H1 (cell line): ENCODE measurements around the gene EGFLAM. TPM values are rescaled to one million over a fixed set of nuclear protein-coding genes. Genes with fewer than 3 reads are reported as not detected.

ENCODE experiments used
- CTCF ChIA-PET: fragments of 300-600 bp; sonication (Branson Sonifier 250); formaldehyde crosslinking; loops from one replicate; lab custom pipeline; 2021; ENCODE audit not compliant: partially characterized antibody; lab: Charles Lee
- POLR2A ChIA-PET: fragments of 300-600 bp; sonication (Branson Sonifier 250); formaldehyde crosslinking; loops from one replicate; lab custom pipeline; 2021; ENCODE audit warnings: inconsistent platforms; ENCODE audit not compliant: partially characterized antibody; lab: Charles Lee
- DNase-seq, 2 experiments: peaks; one replicate each; pipeline versions ENCODE4 v3.0.0 to v3.0.0-alpha.2; 2010 to 2022; ENCODE audit warnings: low spot score in 2 of 2, low read depth in 1 of 2, mixed read lengths in 1 of 2
- FAIRE-seq: peaks from 2 replicates; lab custom pipeline; 2011; peaks lifted over from hg19 to GRCh38; lab: Jason Lieb, UNC
- H2AFZ ChIP-seq: 2 replicates; pipeline ENCODE4 v1.8.1; 2012; ENCODE audit warnings: low read length, inconsistent platforms
- H2AK5ac ChIP-seq: 2 replicates; pipeline ENCODE4 v1.6.1; 2013; ENCODE audit warnings: low read depth, low read length
- H2BK120ac ChIP-seq: replicated peaks from 2 replicates; pipeline ENCODE3; 2013; ENCODE audit warnings: low read depth, low read length, inconsistent platforms
- H2BK12ac ChIP-seq: 2 replicates; pipeline ENCODE4 v1.6.1; 2013; ENCODE audit warnings: low read depth, low read length
- H2BK15ac ChIP-seq: 2 replicates; pipeline ENCODE4 v1.6.1; 2013; ENCODE audit warnings: low read length
- H2BK20ac ChIP-seq: 2 replicates; pipeline ENCODE4 v1.6.1; 2013; ENCODE audit warnings: low read length
- H2BK5ac ChIP-seq: 2 replicates; pipeline ENCODE4 v1.6.1; 2013; ENCODE audit warnings: low read depth, low read length
- H3K14ac ChIP-seq: 2 replicates; pipeline ENCODE4 v1.6.1; 2013; ENCODE audit warnings: inconsistent platforms; ENCODE audit not compliant: insufficient read length
- H3K18ac ChIP-seq: 2 replicates; pipeline ENCODE4 v1.6.1; 2013; ENCODE audit warnings: low read length; ENCODE audit errors: extremely low read depth
- H3K23ac ChIP-seq: 2 replicates; pipeline ENCODE4 v1.6.1; 2013; ENCODE audit warnings: inconsistent platforms; ENCODE audit not compliant: insufficient read length
- H3K23me2 ChIP-seq: 2 replicates; pipeline ENCODE4 v1.6.1; 2013; ENCODE audit warnings: low read depth, low read length
- H3K27ac ChIP-seq: 2 replicates; pipeline ENCODE4 v1.6.1; 2011; ENCODE audit warnings: low read depth, low read length, inconsistent platforms
- H3K27me3 ChIP-seq, 4 experiments: replicated peaks in 1 of 4; 1 replicate in 1 of 4; 2 replicates in 3 of 4; pipeline versions ENCODE4 v1.6.1 to v1.8.1; 2011 to 2013; ENCODE audit warnings: low read length in 3 of 4, mild to moderate bottlenecking in 3 of 4, inconsistent platforms in 2 of 4, mixed read lengths in 2 of 4, moderate library complexity in 1 of 4; ENCODE audit not compliant: control insufficient read depth in 3 of 4, insufficient read depth in 3 of 4; ENCODE audit errors: extremely low read depth in 1 of 4
- H3K36me3 ChIP-seq, 4 experiments: 2 replicates each; pipeline versions ENCODE4 v1.6.1 to v1.8.1; 2011 to 2013; ENCODE audit warnings: mild to moderate bottlenecking in 4 of 4, low read length in 3 of 4, moderate library complexity in 2 of 4, control low read depth in 1 of 4, inconsistent platforms in 1 of 4; ENCODE audit not compliant: insufficient read depth in 4 of 4, control insufficient read depth in 2 of 4
- H3K4ac ChIP-seq: replicated peaks from 2 replicates; pipeline ENCODE3; 2013; ENCODE audit warnings: low read length, low read depth, mixed read lengths, inconsistent platforms; ENCODE audit not compliant: insufficient read length
- H3K4me1 ChIP-seq, 4 experiments: replicated peaks in 1 of 4; 1 replicate in 1 of 4; 2 replicates in 3 of 4; pipeline versions ENCODE4 v1.6.1 to v1.8.1; 2011 to 2013; ENCODE audit warnings: low read length in 3 of 4, inconsistent platforms in 2 of 4, mixed read lengths in 1 of 4; ENCODE audit not compliant: insufficient read depth in 4 of 4, control insufficient read depth in 3 of 4
- H3K4me2 ChIP-seq, 2 experiments: 2 replicates each; pipeline versions ENCODE4 v1.6.1 to v1.8.1; 2011 to 2013; ENCODE audit warnings: low read depth in 2 of 2, low read length in 2 of 2, control low read depth in 1 of 2, inconsistent platforms in 1 of 2, mild to moderate bottlenecking in 1 of 2; ENCODE audit not compliant: insufficient read depth in 1 of 2
- H3K4me3 ChIP-seq, 4 experiments: fragments of 200-600, 300-600 bp in 1 of 4; sonication (generic), shearing (Covaris generic), sonication (Bioruptor Twin) in 1 of 4; 2 replicates each; pipeline versions ENCODE4 v1.5.1 to v1.8.1; 2011 to 2016; ENCODE audit warnings: low read length in 4 of 4, low read depth in 3 of 4, control low read depth in 2 of 4, inconsistent platforms in 2 of 4, mild to moderate bottlenecking in 2 of 4, mixed read lengths in 1 of 4, moderate library complexity in 1 of 4; ENCODE audit not compliant: insufficient read depth in 2 of 4; ENCODE audit errors: extremely low read depth in 1 of 4
- H3K56ac ChIP-seq: replicated peaks from 2 replicates; pipeline ENCODE3; 2013; ENCODE audit warnings: low read depth, mild to moderate bottlenecking, mixed read lengths, low read length, inconsistent platforms; ENCODE audit not compliant: insufficient read length
- H3K79me1 ChIP-seq: 2 replicates; pipeline ENCODE4 v1.6.1; 2013; ENCODE audit warnings: low read depth, low read length, control low read depth
- H3K79me2 ChIP-seq, 2 experiments: 2 replicates each; pipeline versions ENCODE4 v1.6.1 to v1.8.1; 2012 to 2013; ENCODE audit warnings: low read length in 2 of 2, mild to moderate bottlenecking in 2 of 2, inconsistent platforms in 1 of 2; ENCODE audit not compliant: insufficient read depth in 2 of 2, control insufficient read depth in 1 of 2
- H3K9ac ChIP-seq, 4 experiments: replicated peaks in 1 of 4; 1 replicate in 1 of 4; 2 replicates in 3 of 4; pipeline versions ENCODE4 v1.6.1 to v1.8.1; 2011 to 2013; ENCODE audit warnings: low read depth in 3 of 4, low read length in 3 of 4, control low read depth in 2 of 4, mild to moderate bottlenecking in 2 of 4, moderate library complexity in 2 of 4, inconsistent platforms in 1 of 4; ENCODE audit errors: extremely low read depth in 1 of 4
- H3K9me3 ChIP-seq, 2 experiments: 2 replicates each; pipeline versions ENCODE4 v1.6.1 to v1.8.1; 2012 to 2013; ENCODE audit warnings: mild to moderate bottlenecking in 2 of 2, moderate library complexity in 2 of 2, control low read depth in 1 of 2, inconsistent platforms in 1 of 2, low read depth in 1 of 2, low read length in 1 of 2, mixed read lengths in 1 of 2; ENCODE audit not compliant: insufficient read depth in 2 of 2
- H4K20me1 ChIP-seq, 2 experiments: replicated peaks in 1 of 2; 2 replicates each; pipeline versions ENCODE3 to v1.8.1; 2011 to 2013; ENCODE audit warnings: inconsistent platforms in 2 of 2, low read length in 2 of 2, mild to moderate bottlenecking in 1 of 2; ENCODE audit not compliant: insufficient read depth in 2 of 2, control insufficient read depth in 1 of 2
- H4K5ac ChIP-seq: 2 replicates; pipeline ENCODE4 v1.6.1; 2013; ENCODE audit warnings: low read length, low read depth, mixed read lengths, inconsistent platforms; ENCODE audit not compliant: insufficient read length
- H4K8ac ChIP-seq: 2 replicates; pipeline ENCODE4 v1.8.0; 2013; ENCODE audit warnings: mild to moderate bottlenecking, moderate library complexity, low read length, inconsistent platforms; ENCODE audit not compliant: insufficient read depth; ENCODE audit errors: extremely low read depth
- H4K91ac ChIP-seq: replicated peaks from 2 replicates; pipeline ENCODE3; 2013; ENCODE audit warnings: low read length, mixed read lengths, inconsistent platforms; ENCODE audit not compliant: insufficient read length
- ATF2 ChIP-seq: IDR thresholded peaks from 2 replicates; pipeline ENCODE4 v1.6.1; 2012; ENCODE audit warnings: low read length, inconsistent platforms
- CHD1 ChIP-seq: IDR thresholded peaks from 2 replicates; pipeline ENCODE4 v1.6.1; 2012; ENCODE audit warnings: low read depth, low read length, improper control_type of control experiment
- E2F6 ChIP-seq: IDR thresholded peaks from 2 replicates; pipeline ENCODE4 v1.6.1; 2012; ENCODE audit warnings: inconsistent platforms
- GTF2F1 ChIP-seq: IDR thresholded peaks from 2 replicates; pipeline ENCODE4 v1.6.1; 2012; ENCODE audit warnings: low read depth, low read length, improper control_type of control experiment, borderline replicate concordance
- JUND ChIP-seq: IDR thresholded peaks from 2 replicates; pipeline ENCODE4 v1.6.1; 2011; ENCODE audit warnings: mild to moderate bottlenecking, improper control_type of control experiment, low read length
- KDM1A ChIP-seq: fragments of 200-600, 300-600 bp; sonication (generic); IDR thresholded peaks from 2 replicates; pipeline ENCODE4 v1.7.1; 2016; ENCODE audit warnings: mild to moderate bottlenecking, low read length, borderline replicate concordance
- KDM5A ChIP-seq: fragments of 200-600 bp; IDR thresholded peaks from 2 replicates; pipeline ENCODE4 v1.7.1; 2012; ENCODE audit warnings: mild to moderate bottlenecking, low read length, inconsistent platforms, mixed read lengths
- MAX ChIP-seq: IDR thresholded peaks from 2 replicates; pipeline ENCODE4 v1.6.1; 2012; ENCODE audit warnings: inconsistent platforms
- TAF7 ChIP-seq: optimal IDR thresholded peaks from 2 replicates; pipeline ENCODE3; 2011; ENCODE audit warnings: low read depth, mild to moderate bottlenecking, inconsistent platforms, low read length, moderate library complexity, borderline replicate concordance
- WGBS, 2 experiments: shearing (Covaris generic) in 1 of 2; methylation state at CpG; one replicate each; pipeline versions ENCODE4 v1.1.6 to v1.1.7; 2013 to 2015; ENCODE audit warnings: low lambda C conversion rate in 2 of 2, mixed read lengths in 2 of 2, inconsistent platforms in 1 of 2, low coverage in 1 of 2, missing lambda C conversion rate in 1 of 2; ENCODE audit not compliant: insufficient replicate concordance in 2 of 2, insufficient coverage in 1 of 2, insufficient read length in 1 of 2; ENCODE audit errors: extremely low coverage in 1 of 2, missing lambda C conversion rate in 1 of 2; 5-methylcytosine and 5-hydroxymethylcytosine counted together
- polyA plus RNA-seq, 7 experiments: library from polyadenylated mRNA; depleted of rRNA in 3 of 7; stranded (reverse) in 5 of 7; unstranded in 2 of 7; fragments of >200 nt in 5 of 7; fragments of 200-250 nt in 2 of 7; gene quantifications; 1 replicate in 5 of 7; 2 replicates in 1 of 7; 4 replicates in 1 of 7; pipeline versions ENCODE4 v1.2.1 to v1.2.3, GENCODE V29; 2011 to 2013; ENCODE audit warnings: missing spikeins in 2 of 7, mixed read lengths in 2 of 7
- total RNA-seq: library from RNA; stranded (reverse); fragmentation: NEBNext Ultra II Directional; extraction: Animal tissue kit (Norgen Biotek cat#: 25700); gene quantifications from 2 replicates; pipeline ENCODE4 v1.2.1, GENCODE V29; 2021
- TF ChIP-seq, protein P1 (sequence below): IDR thresholded peaks from 2 replicates; pipeline ENCODE4 v1.6.1; 2011; ENCODE audit warnings: low read depth, mild to moderate bottlenecking, low read length; ENCODE audit not compliant: insufficient read depth

The EGFLAM gene
- total and polyA plus RNA-seq, 2 of the 8 experiments (the other 6 are each of a cell fraction or from before 2014, with no cell fraction given), result 0.20 to 0.24 TPM

- Histone ChIP-seq H3K23ac (no peak overlapping the region), H3K27me3 (peaks cover 0 to 11% (median 3%) of the 10 kb centered on the region in 4 experiments; a peak in 5 of 7 replicates)
These were observed 9.0 kb downstream of the EGFLAM start for GRCh38 chr5:38267372-38267771.

More at GRCh38 chr5:38267372-38267771, 9.0 kb downstream of the EGFLAM start:
- H2AK5ac ChIP-seq, result no peak overlapping the region
- no peaks in the 10 kb centered on the region for H3K23me2 ChIP-seq
- no peak overlapping the region for H3K4me3 ChIP-seq
- FAIRE-seq (no peak), DNase-seq (no peak)
- no peak for TF ChIP-seq TAF7
- TF ChIP-seq ATF2, result no peak
- no peak for TF ChIP-seq CHD1
- no peak for TF ChIP-seq KDM1A
- TF ChIP-seq MAX, result no peak
- no peak for TF ChIP-seq JUND
- no peak for TF ChIP-seq GTF2F1
- TF ChIP-seq, protein P1, sequence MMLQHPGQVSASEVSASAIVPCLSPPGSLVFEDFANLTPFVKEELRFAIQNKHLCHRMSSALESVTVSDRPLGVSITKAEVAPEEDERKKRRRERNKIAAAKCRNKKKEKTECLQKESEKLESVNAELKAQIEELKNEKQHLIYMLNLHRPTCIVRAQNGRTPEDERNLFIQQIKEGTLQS, result no peak
- no peak for TF ChIP-seq KDM5A
- no peak for TF ChIP-seq E2F6
- no peak overlapping the region for H4K91ac ChIP-seq
- H3K4ac ChIP-seq, result no peak overlapping the region
- H3K4me2 ChIP-seq, result no peak overlapping the region
- no peak overlapping the region for H2BK15ac ChIP-seq
- no peaks in the 10 kb centered on the region for H3K9me3 ChIP-seq
- H2BK120ac ChIP-seq, result no peak overlapping the region
- no peak overlapping the region for H3K56ac ChIP-seq
- H2BK20ac ChIP-seq, result no peak overlapping the region
- H4K5ac ChIP-seq, result no peak overlapping the region
- H3K4me1 ChIP-seq, result peaks cover 0 to 4% (median 0%) of the 10 kb centered on the region in 4 experiments; a peak in 1 of 7 replicates
- H3K14ac ChIP-seq, result no peak overlapping the region
- no peaks in the 10 kb centered on the region for H3K79me2 ChIP-seq
- no peak overlapping the region for H2AFZ ChIP-seq
- POLR2A ChIA-PET, result no interaction called here
- no peak overlapping the region for H3K18ac ChIP-seq
- no peak overlapping the region for H3K27ac ChIP-seq
- CTCF ChIA-PET, result interaction anchor here (1.1 to 4.0 kb wide), 4 partner anchors 11 to 407 kb away, joined by 3 to 26 read pairs (median 14); no protein-coding TSS in a partner anchor
- no peaks in the 10 kb centered on the region for H3K36me3 ChIP-seq
- 92% methylated on average over 2 of the region's 2 CpGs; no CpG with 5 or more reads in 1 of the 2 experiments for WGBS, 2 experiments
- H3K79me1 ChIP-seq, result no peaks in the 10 kb centered on the region
- H4K8ac ChIP-seq, result no peak overlapping the region
- no peak overlapping the region for H2BK12ac ChIP-seq
- H4K20me1 ChIP-seq, result no peaks in the 10 kb centered on the region
- H2BK5ac ChIP-seq, result no peak overlapping the region
- H3K9ac ChIP-seq, result no peak overlapping the region
